HG03135 (cell line): Measurements from ENCODE around the gene DDX4.
"Not testable (repeated sequence)": the region's sequence is repeated elsewhere in the genome, so short reads cannot be mapped to it uniquely, and the experiment has no call there.

ENCODE experiments used
- ATAC-seq: cut with Tn5 transposase; IDR thresholded peaks from one replicate; pipeline ENCODE4 v1.9.1; 2021; ENCODE audit warnings: mild to moderate bottlenecking, moderate library complexity; ENCODE audit not compliant: unreplicated experiment

Gene DDX4

GRCh38 chr5:55720188-55720703 lies 17.6 kb upstream of the DDX4 start:
- no peak for ATAC-seq

DNA sequence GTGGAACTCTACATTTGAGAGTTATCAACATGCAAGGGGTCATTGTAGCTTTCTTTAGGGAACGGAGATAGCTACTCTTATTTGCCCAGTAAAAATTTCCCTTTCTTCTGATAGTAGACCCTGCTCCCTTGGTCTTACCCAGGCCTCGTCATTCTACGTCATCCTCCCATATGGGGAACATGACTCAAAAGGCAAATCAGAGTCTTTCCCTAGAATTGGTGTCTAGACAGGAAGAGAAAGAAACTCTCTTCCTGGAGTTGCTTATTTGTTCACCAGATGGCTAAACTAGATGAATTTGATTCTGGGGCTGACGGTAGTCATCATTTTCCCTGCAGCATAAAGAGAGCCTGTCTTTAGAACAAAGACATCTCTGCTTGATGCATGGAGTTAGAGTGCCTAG lies 13.6 kb upstream of the DDX4 start:
- no peak for ATAC-seq

DNA sequence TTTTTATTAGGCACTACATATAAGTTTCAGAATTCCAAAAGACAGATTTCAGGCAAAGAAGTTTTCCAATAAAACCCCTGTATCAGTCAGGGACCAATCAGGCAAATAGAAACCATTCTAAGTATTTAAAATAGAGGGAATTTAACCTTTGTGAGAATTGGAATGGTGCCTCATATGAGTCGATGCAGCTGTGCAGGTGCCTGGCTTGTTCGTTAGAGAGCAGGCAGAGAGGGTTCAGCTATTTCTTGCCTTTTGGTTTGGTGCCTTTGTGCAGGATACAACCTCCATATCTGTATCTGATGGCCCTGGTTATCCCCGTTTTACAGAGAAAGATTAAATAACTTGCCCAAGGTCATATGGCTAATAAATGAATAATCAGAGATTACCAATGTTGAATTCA lies 6.0 kb upstream of the DDX4 start:
- no peak for ATAC-seq

DNA sequence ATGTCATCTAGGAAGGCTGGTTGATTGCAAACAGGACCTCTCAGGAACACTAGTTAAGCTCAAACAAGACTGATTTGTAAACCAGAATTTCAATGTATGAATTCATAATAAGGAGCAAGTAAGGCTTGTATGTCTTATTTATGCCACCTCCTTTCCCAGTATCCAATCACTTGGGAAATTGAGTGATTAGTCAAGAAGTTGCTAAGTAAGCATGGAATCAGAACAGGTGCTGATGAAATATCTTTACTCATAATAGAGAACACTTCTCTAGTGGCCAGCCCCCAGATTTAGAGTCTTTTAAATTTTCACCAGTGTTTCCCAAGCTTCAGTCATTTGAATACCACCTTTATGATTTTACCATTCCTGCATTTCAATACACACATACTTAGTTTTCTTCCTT lies 5.3 kb upstream of the DDX4 start:
- ATAC-seq: no peak

DNA sequence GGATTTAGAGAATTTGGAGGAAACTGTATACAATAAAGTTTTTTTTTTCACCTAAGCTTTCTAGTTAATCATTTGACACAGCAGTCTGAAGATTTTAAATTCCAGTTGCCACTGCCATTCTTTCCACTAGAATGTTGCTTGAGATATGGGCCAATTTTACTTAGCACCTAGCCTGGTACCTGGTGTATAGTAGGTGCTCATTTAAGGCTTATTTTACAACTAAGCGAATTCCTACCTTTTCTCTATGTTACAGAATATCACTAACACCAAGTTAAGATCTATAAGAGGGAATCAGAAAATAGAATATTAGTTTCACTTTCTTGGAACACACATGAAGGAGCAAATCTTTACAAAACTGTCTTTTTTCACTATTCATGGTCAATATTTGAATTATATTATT lies 3.2 kb upstream of the DDX4 start:
- ATAC-seq: no peak

- no peak for ATAC-seq
Measured at GRCh38 chr5:55742778-55743177, 4.9 kb downstream of the DDX4 start.

DNA sequence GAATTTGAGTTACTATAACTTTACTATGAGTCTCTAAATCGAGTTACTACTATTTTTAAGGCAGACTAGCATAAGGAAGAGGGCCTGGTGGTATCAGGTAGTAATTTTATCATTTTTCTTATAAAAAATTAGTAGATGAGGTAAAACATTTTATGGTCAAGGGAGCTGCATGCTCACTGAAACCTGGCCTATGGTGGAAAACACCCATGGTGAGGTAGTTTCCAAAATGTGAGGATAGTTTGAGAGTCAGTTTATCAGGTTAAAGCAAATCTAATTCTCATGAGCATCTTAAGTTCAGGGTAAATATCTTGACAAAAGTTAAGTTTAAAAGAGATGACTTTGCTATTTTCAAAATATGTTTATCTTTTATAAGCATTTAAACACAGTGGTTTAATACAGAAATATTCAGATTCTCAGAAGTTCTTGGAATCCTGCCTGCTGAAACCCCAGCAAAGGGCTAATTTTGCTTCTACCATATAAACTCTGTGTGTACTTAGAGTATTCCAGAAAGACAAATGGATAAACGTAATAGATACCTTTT lies 10.0 kb downstream of the DDX4 start:
- no peak for ATAC-seq

- no peak for ATAC-seq
Measured at GRCh38 chr5:55749387-55749786, 11.5 kb downstream of the DDX4 start.

- ATAC-seq: no peak
Measured at GRCh38 chr5:55750063-55750462, 12.2 kb downstream of the DDX4 start.

- no peak for ATAC-seq
Measured at GRCh38 chr5:55750499-55750898, 12.6 kb downstream of the DDX4 start.

GRCh38 chr5:55758231-55758630 lies 20.4 kb downstream of the DDX4 start:
- ATAC-seq: no peak

GRCh38 chr5:55758714-55759113 lies 20.9 kb downstream of the DDX4 start:
- ATAC-seq: no peak

DNA sequence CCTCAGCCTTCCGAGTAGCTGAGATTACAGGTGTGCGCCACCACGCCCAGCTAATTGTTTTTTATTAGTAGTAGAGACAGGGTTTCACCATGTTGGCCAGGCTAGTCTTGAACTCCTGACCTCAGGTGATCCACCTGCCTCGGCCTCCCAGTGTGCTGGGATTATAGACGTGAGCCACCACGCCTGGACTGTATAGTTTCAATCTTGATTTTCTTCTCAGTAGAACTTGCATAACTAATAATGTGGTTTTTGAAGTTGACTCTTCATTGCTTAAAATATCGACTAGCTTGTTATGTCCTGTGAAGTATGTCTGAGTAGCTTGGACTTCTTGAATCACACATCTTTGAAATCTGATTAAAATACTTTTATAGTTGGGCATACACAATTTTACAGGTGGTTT lies 23.9 kb downstream of the DDX4 start:
- ATAC-seq: not testable (repeated sequence)

- ATAC-seq: peak; percentile 66
Measured at GRCh38 chr5:55763746-55764420, 26.0 kb downstream of the DDX4 start.

DNA sequence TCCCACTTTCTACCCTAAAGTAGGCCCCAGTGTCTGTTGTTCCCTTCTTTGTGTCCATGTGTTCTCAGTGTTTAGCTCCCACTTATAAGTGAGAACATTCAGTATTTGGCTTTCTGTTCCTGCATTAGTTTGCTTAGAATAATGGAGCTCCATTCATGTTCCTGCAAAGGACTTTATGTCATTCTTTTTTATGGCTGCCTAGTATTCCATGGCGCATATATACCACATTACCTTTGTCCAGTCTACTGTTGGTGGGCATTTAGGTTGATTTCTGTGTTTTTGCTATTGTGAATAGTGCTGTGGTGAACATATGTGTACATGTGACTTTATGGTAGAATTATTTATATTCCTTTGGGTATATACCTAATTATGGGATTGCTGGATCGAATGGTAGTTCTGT lies 30.4 kb downstream of the DDX4 start:
- no peak for ATAC-seq

DNA sequence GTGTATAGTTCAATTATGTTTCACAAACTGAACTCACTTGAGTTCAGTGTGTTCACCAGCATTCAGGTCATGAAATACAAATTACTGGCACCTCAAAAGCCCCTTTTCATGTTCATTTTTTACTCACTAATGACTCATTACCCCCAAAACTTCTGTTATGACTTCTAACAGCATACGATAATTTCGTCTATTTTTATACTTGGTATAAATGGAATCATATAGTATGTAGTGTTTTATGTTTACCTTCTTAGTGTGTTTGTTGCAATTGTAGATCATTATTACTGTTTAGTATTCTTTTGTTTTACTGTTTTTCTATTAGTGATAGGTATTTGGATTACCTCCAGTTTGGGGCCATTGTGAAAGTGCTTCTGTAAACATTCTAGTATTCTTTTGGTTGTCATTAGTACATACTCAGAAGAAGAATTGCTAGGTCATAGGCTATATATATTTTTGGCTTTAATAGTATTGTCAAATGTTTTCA lies 33.4 kb downstream of the DDX4 start:
- peak; percentile 66 for ATAC-seq

GRCh38 chr5:55773057-55773456 lies 35.2 kb downstream of the DDX4 start:
- no peak for ATAC-seq

DNA sequence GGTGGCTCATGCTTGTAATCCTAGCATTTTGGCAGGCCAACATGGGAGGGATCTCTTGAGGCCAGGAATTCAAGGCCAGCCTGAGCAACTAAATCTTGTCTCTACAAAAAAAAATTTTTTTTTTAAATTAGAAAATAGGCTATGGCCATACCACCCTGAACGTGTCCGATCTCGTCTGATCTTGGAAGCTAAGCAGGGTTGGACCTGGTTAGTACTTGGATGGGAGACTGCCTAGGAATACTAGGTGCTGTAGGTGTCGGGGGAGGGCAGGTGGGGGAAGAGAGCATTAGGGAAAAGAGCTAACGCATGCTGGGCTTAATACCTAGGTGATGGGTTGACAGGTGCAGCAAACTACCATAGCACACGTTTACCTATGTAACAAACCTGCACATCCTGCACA lies 39.5 kb downstream of the DDX4 start:
- no peak for ATAC-seq

GRCh38 chr5:55800924-55801323 lies 63.1 kb downstream of the DDX4 start:
- no peak for ATAC-seq

- ATAC-seq: not testable (repeated sequence)
Measured at GRCh38 chr5:55808814-55809213, 71.0 kb downstream of the DDX4 start.

DNA sequence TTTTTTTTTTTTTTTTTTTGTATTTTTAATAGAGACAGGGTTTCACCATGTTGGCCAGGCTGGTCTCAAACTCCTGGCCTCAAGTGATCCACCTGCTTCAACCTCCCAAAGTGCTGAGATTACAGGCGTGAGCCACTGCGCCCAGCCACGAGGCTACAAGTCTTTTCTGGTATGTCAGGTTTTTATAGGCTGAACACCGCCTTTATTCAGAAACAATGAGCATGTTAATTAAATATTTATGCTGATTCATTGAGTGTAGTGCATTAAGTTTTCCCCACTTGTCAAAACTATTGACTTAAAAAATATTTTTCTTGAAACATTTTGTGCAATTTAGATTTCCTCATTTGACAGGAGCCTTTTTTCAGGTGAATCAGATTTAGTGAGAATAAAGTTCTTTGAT lies 78.1 kb downstream of the DDX4 start:
- not testable (repeated sequence) for ATAC-seq

GRCh38 chr5:55816342-55816741 lies 78.5 kb downstream of the DDX4 start:
- no peak for ATAC-seq

- ATAC-seq: no peak
Measured at GRCh38 chr5:55817030-55817429, 79.2 kb downstream of the DDX4 start.
